HG02852 (cell line): Measurements from ENCODE around the gene LAMA5.

ENCODE experiments used
- ATAC-seq: cut with Tn5 transposase; IDR thresholded peaks from one replicate; pipeline ENCODE4 v1.9.1; 2021; ENCODE audit warnings: mild to moderate bottlenecking, moderate library complexity; ENCODE audit not compliant: unreplicated experiment

The LAMA5 gene

GRCh38 chr20:62305765-62306413, 61.2 kb downstream of the LAMA5 start:
- no peak for ATAC-seq

GRCh38 chr20:62305149-62305764, 61.9 kb downstream of the LAMA5 start:
- ATAC-seq, result no peak

- ATAC-seq, result no peak
Measured at GRCh38 chr20:62304331-62305148, 62.6 kb downstream of the LAMA5 start.

DNA sequence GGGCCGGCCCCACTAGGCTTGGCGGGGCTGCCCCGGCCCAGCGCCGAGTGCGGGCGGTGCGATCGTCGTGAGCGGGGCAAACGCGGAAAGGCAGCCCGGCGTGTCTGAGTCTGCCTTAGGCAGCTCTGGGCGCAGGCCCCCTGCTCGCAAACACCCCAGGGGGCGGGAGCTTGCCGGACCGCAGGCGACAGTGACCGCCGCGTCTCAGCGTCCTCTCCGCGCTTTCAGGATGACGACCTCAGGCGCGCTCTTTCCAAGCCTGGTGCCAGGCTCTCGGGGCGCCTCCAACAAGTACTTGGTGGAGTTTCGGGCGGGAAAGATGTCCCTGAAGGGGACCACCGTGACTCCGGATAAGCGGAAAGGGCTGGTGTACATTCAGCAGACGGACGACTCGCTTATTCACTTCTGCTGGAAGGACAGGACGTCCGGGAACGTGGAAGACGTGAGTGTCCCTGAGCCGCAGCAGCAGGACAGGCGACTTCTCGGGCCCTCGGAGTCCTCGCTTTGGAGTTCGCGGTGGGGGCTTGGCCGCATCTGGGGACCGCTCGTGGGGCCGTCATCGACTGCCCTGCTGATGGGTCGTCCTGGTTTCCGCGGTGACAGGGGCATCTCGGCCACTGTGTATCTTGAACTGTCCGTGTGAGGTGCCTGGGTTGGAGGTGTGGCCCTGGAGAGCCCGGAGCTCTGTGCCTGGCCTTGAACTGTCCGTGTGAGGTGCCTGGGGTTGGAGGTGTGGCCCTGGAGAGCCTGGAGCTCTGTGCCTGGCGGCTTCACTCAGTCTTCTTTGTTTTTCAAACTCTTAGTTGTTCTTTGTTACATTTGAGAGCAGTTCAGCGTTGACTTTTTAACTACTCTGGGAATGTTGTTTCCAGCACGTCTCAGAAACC, 63.5 kb downstream of the LAMA5 start:
- ATAC-seq, result peak; percentile 12

GRCh38 chr20:62303062-62303339, 64.1 kb downstream of the LAMA5 start:
- ATAC-seq, result no peak

- ATAC-seq, result peak; percentile 81
Measured at GRCh38 chr20:62302341-62303061, 64.6 kb downstream of the LAMA5 start, which contains the start of gene ADRM1. Gene ADRM1, plus strand, starts transcription at chr20:62302997. Its CDS starts 572 bp downstream, at chr20:62303569.

GRCh38 chr20:62301773-62302340, 65.3 kb downstream of the LAMA5 start:
- peak; percentile 45 for ATAC-seq

GRCh38 chr20:62301111-62301668, 65.9 kb downstream of the LAMA5 start:
- no peak for ATAC-seq

GRCh38 chr20:62300319-62300718, 66.8 kb downstream of the LAMA5 start:
- ATAC-seq, result no peak

GRCh38 chr20:62299666-62300236, 67.4 kb downstream of the LAMA5 start:
- no peak for ATAC-seq

DNA sequence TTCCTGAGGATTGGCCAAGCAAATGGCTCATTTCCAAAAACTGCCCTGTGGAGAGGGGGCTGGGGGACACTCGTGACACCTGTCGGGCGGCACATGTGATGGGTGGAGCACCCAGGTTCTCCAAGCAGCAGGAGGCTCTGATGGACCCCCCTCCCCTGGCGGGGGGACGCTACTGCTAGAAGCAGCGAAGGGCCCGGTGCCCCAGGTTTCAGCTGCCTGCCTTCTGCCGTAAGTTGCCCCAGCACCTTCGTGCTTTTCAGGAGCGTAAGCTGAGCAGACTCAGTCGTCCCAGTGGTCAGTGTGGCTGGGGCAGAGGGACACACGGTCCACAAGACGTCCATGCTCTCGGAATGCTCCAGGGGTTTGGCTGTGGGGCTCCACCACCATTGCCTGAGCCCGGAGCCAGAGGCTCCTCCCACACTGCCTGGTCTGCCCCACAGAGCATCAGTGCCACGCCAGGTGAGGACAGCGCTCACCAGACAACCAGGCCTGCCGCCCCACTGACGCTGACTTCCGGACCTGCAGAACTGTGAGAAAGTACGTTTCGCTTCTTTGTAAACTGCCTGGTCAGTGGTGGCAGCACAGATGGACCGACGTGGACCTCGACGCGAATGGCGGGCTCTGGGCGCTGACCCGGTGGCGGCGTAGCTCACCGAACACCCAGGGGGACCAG, 68.4 kb downstream of the LAMA5 start:
- ATAC-seq, result no peak

GRCh38 chr20:62297449-62298227, 69.5 kb downstream of the LAMA5 start:
- ATAC-seq, result no peak

- ATAC-seq, result no peak
Measured at GRCh38 chr20:62296724-62297448, 70.2 kb downstream of the LAMA5 start.

DNA sequence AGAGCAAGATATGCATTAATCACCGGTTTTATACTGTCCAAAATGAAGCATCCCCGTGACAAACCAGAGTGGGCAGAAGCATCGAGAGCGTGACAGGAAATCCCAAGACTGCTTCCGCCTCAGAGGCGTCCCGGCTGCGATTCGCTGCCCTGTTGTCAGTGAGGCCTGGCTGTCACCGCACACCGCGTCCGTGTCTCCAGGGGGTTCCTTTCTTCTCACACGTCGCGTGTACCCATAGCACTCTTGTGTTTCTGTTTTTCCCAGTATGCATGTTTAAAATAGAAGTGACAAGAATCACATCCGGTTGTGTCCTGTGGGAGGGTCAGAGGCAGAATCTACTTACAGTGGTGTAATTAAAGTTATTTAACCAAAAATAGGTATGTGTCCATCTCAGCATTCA, 72.6 kb downstream of the LAMA5 start:
- ATAC-seq, result no peak

- no peak for ATAC-seq
Measured at GRCh38 chr20:62293946-62294345, 73.2 kb downstream of the LAMA5 start.

DNA sequence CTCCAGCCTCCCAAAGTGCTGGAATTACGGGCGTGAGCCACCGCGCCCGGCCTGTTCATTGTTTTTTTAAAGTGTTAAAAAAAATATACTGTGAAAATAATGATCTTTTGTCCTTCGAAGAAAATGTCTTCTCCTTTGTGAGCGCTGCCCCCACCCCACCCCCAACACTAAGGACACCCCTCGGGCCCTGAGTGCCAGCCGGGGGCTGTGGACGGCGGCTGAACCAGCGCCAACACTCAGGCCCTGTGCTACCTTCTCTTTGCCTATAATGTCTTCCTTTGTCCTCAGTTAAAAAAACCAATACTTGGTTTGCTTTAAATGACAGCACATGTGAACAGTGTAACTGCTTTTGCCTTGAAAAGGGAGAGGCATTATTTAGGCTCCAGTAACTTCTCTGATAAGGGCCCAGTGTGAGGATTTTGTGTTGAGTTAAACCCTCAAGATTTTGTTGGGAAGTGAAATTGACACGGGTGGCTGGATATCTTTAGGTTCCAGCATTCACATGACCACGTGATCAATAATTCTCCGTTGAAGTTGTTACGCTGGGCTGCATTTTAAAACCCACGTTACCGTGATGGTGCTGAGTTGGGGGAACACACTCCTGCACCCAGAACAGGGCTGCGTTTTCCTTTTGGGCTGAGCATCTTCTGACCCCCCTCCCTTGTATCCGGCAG, 73.9 kb downstream of the LAMA5 start:
- no peak for ATAC-seq

- no peak for ATAC-seq
Measured at GRCh38 chr20:62292108-62292507, 75.0 kb downstream of the LAMA5 start.
